Activated effector memory CD4-positive, alpha-beta T cell treated with Interleukin-2 at 50 U/mL for 16 hours (primary cell): Measurements from ENCODE around the gene CRYGN.

Source experiments
- DNase-seq: peaks from one replicate; pipeline ENCODE4 v3.0.0-alpha.2; 2020

CRYGN gene

DNA sequence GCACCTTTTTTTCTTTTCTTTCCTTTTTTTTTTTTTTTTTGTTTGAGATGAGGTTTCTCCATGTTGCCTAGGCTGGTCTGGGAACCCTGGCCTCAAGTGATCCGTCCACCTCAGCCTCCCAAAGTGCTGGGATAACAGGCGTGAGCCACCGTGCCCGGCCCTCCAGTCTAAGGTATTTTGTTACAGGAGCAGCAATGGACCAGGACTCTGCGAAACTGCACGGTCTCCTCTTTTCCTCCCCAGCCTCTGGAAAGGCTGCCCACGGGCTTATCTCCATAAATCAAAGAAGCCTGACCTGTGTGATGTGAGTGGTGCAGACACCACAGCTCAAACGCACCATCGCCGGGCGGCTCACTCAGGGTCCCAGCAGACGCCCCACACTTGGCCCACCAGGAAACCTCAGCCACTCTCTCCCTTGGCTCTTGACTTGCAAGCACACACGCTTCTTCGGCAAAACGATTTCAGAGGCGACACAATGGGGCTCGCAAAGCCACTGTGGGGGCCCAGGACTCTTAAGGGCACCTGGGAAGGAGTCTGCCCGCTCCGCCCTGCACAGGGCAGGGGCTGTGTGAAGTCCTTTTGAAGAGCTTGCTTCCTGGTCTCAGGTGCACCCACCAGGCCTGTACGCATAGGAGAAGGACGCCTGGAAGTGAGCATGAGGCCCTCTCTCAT lies 50.7 kb downstream of the CRYGN start:
- no peak for DNase-seq

DNA sequence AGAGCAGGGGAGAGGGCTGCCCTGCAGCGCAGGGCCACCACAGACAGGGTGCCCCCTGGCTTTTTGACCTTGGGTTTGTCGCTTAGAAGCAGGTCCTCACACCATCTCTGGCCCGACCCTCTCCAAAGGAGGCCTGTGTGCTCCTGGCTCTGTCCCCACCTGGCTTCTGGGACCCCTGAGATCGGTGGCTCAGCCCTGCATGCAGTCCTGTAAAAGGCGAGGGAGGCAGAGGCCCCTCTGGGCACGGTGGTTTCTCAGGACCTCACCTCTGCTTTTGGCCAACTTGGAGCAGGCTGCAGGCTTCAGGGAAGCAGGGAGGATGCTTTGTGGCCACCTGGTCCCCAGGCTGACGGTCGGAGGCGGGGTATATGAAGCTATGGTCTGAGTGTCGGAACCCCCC lies 51.5 kb downstream of the CRYGN start:
- DNase-seq, result no peak

DNA sequence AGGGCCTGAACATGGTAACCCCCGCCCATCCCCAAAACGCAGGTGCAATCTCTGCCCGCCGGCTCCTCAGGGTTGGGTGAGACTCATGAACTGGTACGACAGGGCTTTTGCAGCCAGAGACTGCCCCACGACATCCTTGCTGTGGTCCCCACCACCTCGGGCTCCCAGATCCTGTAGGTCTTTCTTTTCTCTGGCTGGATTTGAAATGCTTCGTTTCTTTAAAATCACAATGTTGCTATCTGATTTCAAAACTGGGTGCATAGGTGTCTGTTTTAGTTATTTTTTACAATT lies 52.0 kb downstream of the CRYGN start:
- DNase-seq, result no peak

DNA sequence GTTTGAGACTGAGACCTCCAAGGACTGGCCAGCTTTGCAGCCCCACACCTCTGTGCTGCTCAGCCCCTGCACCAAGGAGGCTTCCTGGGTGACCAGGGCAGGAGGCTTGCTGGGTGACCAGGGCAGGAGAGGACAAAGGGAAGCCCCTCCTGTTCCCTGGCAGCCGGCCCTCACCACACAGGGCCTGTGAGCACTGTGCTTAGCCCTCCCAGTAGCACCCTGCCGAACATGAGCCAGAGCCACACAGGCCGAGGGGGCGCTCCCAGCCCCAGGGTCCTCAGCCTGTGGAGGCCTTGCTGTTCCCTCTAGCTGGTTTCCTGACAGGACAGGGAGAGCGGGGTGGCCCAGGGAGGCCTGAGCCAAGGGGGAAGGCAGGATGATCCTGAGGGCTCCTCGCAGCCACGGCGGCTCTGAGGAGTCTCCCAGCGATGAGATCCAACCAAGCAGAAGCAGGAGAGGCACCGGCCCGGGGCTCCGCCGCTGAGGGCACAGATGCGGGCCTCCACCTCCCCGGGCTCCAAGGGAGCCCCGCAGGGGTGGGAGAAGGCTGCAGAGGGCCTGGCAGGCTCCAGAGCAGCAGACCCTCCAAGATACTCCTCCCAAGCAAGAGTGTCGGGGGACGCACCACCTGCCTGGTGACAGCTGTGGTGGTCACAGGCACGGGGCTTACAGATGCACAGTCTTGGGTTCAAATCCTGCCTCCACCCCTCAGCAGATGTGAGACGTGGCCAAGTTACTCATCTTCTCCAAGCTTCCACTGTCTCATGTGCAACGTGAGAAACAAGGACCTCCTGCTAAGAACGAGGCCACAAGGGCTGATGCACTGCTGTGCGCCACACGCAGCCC lies 52.6 kb downstream of the CRYGN start:
- DNase-seq, result no peak

DNA sequence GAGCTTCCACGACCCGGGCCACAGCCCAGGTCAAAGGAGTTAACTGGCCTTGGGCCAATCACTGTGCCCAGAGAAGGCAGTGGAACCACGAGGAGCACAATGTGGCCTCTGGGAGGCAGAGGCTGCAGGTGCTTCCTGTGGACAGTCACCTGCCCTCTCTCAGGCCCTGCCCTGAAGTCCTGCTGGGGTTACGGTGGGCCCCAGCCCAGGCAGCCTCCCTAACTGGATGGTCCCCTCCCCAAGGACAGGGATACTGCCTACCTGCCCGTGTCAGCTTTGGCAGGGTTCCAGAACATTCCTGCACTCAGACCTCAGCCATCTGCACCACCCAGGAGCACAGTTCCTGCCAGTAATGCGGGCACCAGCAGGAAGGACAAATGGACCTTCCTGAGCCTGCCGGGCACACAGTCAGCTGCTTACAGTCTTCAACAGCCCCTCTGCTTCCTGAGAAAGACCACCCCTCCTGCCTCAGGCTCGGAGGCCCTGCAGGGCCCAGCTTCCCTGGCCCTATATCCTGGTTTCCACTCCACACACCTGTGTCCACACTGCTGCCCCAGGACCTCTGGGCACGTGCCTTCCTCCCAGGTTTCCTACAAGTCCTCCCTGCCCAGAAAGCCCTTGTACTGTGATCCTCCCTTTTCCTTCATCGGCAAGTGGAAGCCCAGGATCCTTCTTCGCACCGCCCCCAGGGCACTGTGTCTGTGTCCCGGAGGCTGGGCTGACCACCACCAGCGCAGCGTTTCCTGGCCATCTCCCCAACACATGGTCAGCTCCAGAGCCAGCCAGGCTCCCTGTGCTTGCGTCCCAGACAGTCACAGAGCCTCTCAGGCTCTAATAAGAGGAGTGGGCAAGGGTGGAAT lies 53.4 kb downstream of the CRYGN start:
- DNase-seq, result no peak

DNA sequence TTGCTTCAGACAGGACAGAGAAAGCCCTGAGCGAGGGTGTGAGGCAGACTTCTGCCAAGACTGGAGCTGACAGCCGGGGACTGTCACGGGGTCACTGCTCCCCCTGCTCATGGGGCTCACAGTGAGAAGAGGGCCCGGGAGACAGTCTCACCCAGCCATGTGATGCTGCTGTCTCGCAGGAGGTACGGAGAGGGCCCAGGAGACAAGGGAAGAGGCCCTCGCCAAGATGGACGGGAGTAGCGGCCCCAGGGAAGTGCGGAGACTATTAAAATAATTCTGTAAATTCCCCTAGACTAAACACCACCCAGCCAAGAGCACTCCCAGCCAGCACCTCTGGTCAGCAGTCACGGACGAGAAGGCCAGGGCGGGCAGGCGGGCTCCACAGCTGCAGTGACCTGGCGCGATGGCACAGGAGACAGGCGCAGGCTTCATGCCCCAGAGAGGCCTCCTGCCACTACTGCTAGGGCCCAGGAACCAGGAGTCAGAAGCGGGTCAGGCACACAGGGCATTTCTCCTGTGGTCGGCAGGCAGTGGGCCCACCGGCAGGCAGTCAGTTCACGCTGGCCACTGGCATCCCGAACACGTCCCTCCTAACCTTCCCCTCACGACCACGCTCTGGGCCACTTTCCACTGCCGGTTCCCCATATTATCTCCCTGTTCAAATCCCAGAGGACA lies 54.2 kb downstream of the CRYGN start:
- DNase-seq, result no peak

DNA sequence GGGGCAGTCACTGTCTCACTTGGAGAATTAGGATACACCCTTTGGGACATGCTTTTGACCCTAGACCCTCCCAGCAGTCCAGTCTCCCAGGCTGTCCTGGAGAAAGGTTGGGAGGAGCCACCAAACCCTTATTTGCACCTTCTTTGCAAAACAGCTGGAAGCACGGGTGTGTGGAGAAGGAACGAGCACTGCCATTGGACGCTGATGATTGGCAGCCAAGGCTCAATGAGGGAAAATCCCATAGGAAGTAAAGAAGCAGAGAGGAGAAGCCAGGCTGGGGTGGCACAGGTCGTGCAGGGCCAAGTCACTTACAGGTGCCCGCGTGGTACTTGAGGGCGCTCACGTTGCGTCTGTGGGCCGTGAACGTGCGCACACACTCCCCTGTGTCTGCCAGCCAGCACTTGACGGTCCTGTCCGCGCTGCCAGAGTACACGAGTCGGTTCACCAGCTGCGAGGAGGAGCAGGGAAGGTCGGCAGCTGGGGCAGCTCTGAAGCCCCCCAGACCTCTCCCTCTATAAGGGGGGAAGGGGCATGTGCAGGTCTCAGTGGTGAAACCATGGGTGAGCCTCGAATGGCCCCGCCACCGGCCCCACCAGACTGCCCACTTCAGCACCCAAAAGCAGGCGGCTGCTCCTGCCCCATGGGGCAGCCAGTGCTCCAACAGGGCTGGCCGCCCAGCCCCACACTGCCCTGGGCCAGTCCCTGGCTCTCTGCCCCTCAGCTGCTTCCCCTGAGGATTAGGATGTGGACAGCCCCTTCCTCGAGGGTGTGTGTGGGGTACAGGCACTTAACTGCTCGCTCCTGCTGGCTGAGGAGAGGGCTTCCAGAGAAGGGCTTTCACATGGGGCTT lies 54.9 kb downstream of the CRYGN start:
- no peak for DNase-seq

DNA sequence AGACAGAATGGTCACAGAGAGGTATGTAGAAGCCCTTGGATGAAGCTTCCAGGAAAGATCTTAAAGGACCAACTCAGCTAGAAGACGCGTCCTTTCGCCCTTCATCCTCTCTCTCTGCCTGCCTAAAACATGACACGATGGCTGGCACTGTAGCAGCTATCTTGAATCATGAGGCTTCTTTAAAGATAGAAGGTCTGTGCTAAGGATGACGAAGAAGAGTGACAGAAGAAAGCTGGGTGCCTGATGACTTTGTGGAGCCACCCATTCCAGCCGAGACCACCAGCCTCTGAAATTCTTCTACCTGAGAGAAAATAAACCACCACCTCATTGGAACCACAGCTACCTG lies 55.6 kb downstream of the CRYGN start:
- DNase-seq, result no peak

DNA sequence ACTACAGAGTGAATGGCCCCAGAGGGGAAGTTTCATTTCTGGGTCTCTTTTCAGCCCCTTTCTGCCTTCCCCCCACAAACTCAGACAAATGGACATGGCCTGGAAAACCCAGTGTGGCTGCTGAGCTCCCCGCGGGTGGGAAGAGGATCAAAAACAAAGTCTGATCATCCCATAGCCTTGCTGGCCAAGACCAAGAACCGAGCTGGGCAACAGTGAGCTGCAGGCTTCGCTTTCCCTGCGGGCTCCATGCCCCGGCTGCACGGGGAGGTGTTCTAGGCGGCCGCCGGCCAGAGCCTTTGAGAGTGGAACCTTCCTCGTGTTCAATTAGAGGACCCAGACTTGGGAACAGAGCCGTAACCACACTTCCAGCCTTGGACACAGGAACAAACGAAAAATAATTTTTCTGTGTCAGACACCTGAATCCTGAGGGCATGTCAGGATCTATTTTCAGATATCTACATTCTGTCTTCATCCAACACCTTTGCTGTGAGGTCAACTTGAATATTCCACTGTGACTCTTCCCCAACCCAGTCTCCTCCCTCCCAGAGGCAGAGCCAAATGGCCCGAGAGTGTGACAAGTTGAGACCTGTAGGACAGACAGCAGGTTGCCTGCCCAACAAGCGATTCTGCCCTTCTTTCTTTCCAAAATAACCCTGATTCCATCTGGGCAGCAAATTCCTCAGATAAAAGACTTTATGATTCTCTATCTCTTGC lies 56.1 kb downstream of the CRYGN start:
- DNase-seq, result no peak

DNA sequence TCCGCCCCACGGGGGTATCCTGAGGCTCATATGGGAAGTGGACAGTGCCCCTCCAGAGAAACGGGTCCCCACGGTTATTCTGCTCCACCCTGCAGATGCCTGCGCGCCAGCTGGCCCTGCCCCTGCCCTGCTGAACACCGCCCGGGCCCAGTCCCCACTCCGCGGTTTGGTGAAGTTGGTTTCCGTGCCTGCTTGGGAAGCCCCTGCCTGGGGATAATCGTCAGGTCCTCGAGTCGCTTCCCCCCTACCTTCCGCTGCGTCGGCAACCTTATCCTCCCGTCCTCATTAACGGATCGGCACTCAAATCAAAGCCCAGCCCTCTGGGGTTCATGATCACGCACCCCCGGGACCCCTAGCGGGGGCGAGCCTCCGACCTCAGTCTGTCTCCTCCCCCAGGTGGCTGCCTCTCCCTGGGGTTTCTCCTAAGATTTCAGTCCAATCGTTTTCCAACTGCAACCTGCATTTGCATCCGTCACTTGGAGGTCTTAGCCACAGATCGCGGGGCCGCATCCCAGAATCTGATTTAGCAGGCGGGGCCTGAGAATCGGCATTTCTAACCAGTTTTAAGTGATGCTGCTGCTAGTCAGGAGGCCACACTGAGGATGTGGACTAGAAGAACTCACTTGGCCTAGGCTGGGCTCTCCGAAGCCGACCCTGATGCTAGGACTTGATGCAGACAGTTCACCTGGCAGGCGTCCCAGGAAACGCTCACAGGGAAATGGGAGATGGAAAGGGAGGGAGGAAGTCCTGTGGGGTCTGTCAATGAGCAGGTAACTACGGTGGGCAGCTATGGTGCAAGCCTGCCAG lies 57.7 kb downstream of the CRYGN start:
- peak; percentile 23 for DNase-seq

DNA sequence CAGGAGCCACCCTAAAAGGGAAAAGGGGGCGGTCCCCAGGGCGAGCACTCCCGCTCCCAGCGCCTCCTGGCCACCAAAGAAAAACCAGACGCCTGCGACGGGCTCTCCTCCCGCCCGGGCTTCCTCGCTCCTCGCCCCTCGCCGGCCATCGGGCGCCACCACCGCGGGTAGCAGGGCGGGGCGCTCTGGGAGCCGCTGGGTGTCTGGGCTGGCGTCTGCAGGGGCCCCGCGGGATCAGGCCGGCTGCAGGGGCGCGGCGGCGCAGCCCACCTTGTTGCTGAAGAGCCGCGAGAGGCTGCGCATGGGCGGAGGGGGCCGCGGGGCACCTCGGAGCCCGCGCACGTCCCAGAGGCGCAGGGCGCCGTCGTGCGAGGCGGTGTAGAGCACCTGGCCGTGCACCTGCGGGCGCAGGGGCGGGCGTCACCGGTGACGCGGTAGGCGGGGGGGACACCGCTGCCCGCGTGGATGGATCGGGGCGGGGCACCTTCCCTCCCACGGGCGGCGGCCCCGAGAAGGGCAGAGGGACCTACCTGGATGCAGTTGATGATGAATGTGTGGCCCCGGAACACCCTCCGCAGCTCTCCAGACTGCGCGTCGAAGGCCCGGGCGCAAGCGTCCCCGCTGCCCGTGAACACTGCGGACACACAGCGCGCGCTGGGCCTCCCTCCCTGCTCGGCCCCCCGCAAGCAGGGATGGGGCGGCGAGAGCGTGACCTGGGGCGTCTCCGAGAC lies 58.4 kb downstream of the CRYGN start:
- DNase-seq, result peak; percentile 46

DNA sequence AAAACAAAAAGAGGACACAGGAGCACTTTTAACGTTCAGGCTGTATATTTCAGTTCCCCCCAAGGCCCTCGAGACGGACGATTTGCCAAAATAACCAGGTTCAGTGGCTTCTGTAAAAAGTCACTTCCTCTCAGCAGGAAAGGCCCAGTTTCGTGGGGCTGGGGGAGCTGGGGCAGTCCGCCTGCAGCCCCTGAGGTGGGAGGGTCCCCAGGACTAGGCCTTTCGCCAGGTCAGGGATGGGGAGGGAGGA lies 58.9 kb downstream of the CRYGN start:
- DNase-seq, result no peak

DNA sequence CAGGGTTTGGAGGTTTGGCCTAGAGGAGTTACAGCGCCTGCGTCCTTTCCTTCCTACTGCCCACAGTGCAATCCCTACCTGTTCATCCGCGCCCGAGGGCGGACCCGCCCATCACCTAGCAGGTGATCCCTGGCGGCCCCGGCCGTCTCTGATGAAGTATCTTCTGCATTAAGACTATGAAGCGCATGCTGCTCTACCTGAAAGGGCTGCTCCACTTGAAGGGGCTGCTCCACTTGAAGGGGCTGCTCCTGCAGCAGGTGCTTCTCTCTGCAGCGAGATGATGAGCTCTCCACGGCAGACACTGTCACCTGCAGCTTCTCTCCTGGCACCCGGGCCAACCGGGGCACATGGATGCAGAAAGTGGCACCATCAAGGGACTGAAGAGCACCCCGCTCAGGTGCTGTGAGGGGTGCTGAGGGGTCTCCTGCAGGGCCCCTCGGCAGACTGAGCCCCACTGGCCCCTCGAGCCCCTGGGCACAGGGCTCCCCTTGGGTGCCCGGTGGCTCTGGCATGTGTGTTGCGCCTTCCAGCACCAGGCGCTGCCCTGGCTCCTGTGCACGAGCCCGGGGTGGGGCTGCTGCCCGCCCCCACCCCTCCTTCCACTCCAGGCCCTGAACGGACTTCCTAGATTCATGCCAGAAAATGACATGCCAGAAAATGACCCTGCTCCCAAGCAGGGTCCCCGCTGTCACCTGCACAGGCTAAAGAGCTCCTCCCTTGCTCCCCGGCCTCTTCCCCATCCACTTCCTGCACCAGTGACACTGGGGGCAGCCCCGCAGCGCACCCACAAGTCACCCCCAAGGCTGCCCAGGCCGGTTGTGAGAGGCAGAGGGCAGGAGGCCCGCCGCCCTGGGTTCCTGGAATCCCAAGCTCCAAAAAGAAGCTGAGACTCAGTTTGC lies 59.5 kb downstream of the CRYGN start:
- DNase-seq, result no peak

DNA sequence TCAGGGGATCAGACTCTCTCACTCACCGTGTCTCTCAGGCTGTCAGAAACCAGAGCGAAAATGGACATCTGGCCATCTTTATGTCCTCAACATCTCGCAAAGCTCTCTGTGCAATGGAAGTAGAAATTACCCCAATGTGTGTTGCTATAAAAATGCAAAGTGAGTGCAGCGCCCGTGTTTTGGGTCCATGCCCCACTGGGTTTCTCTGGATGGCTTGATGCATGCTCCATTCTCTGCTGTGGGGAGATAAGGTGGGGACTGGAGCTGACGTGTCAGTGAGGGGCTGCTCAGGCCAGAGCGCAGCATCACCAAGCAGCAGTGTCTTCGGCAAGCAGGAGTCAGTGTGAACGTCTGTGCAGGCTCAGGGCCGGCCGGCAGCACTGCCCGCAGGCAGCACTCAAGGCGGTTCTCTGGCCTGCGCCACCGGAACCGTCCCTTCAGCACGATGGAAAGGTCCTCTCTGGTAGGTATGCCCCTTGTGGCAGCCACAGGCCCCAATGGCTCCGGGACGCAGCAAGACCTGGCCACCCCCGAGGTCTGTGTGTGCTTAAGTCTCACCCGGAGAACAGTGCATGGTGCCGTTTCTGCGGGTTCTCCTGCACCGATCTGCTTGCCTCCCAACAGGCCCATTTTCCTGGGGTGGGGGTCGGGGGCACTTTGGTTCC lies 60.3 kb downstream of the CRYGN start:
- no peak for DNase-seq

DNA sequence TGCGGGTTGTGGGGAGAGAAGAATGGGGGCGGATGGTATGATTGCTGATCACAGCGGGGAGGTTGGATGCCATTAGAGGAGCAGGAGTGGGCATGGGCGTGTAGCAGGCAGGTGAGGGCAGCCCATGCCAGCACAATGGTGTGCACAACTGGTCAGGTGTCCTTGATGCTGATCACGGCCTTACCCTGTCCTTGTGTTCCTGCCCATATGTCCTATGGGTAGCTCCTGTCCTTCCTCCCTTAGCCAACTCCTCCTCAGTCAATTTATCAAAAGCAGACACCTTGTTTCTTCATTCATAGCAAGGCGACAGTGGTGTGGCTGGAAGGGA lies 60.8 kb downstream of the CRYGN start:
- DNase-seq, result no peak
